Thyroid gland (tissue), 4 donors: ENCODE data around the gene NDST1. TPM values are rescaled to one million over a fixed set of nuclear protein-coding genes. Genes with fewer than 3 reads are reported as not detected.

Experiments used
- DNase-seq, 2 donors: peaks; one replicate each; pipeline ENCODE4 v3.0.0-alpha.2; 2019
- H3K27ac ChIP-seq, 3 donors: fragments of 200-600 bp; sonication (generic); 1 replicate in 2 of 3; 2 replicates in 1 of 3; pipeline ENCODE4 v1.5.1; 2016 to 2019; ENCODE audit warnings: mild to moderate bottlenecking in 1 of 3, moderate library complexity in 1 of 3
- H3K27me3 ChIP-seq: fragments of 200-600 bp; sonication (generic); one replicate; pipeline ENCODE4 v1.5.1; 2019
- H3K36me3 ChIP-seq, 2 donors: fragments of 200-600 bp; sonication (generic); one replicate each; pipeline ENCODE4 v1.5.1; 2016 to 2019
- H3K4me1 ChIP-seq, 2 donors: fragments of 200-600 bp; sonication (generic); one replicate each; pipeline ENCODE4 v1.5.1; 2017 to 2019
- H3K4me3 ChIP-seq, 3 donors: fragments of 200-600 bp; sonication (generic); replicated peaks in 1 of 3; 1 replicate in 2 of 3; 2 replicates in 1 of 3; pipeline ENCODE4 v1.5.1; 2016; ENCODE audit warnings: mild to moderate bottlenecking in 1 of 3
- H3K9me3 ChIP-seq: fragments of 200-600 bp; sonication (generic); one replicate; pipeline ENCODE4 v1.5.1; 2017
- POLR2A ChIP-seq, 2 donors: fragments of 450-650 bp; IDR thresholded peaks; one replicate each; pipeline ENCODE4 v1.6.1; 2017; ENCODE audit warnings: antibody characterized with exemption in 2 of 2, mild to moderate bottlenecking in 2 of 2, moderate library complexity in 1 of 2
- WGBS, 2 donors: methylation state at CpG; one replicate each; pipeline ENCODE4 v1.1.5; 2017; 5-methylcytosine and 5-hydroxymethylcytosine counted together
- intact Hi-C: fragments of 100-400 bp; cut with DNase I; formaldehyde crosslinking; loops from one replicate; pipeline ENCODE4 v1.15.1; 2023
- total RNA-seq, 4 donors: library from RNA; depleted of rRNA; stranded (reverse); fragments of >200 nt; gene quantifications; one replicate each; pipeline ENCODE4 v1.2.3, GENCODE V29; 2016
- TF ChIP-seq, protein P1 (sequence below), 6 experiments: fragments of 200-600 bp in 3 of 6; fragments of 450-650 bp in 3 of 6; sonication (generic) in 3 of 6; IDR thresholded peaks; one replicate each; pipeline ENCODE4 v1.5.1; 2016 to 2019; ENCODE audit warnings: antibody characterized with exemption in 6 of 6, mild to moderate bottlenecking in 2 of 6, inconsistent platforms in 1 of 6, moderate library complexity in 1 of 6

NDST1 gene
- total RNA-seq, 4 donors from 2014 or later = 84.9 to 171 (median 113) TPM

DNA sequence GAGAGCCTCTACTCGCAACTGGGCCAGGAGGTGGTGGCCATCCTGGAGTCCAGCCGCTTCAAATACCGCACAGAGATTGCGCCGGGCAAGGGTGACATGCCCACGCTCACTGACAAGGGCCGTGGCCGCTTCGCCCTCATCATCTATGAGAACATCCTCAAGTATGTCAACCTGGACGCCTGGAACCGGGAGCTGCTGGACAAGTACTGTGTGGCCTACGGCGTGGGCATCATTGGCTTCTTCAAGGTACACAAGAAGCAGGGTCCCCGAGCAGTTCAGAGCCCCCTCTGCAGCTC is 13.5 kb downstream of the NDST1 start:
- no peaks in the 10 kb centered on the region for H3K27me3 ChIP-seq
- H3K4me1 ChIP-seq = peaks cover 38 to 61% of the 10 kb centered on the region in 2 donors
- intact Hi-C loops = no loop called here
- TF ChIP-seq POLR2A (IDR thresholded peaks at IDR 0.05) = no peak
- TF ChIP-seq, protein P1, sequence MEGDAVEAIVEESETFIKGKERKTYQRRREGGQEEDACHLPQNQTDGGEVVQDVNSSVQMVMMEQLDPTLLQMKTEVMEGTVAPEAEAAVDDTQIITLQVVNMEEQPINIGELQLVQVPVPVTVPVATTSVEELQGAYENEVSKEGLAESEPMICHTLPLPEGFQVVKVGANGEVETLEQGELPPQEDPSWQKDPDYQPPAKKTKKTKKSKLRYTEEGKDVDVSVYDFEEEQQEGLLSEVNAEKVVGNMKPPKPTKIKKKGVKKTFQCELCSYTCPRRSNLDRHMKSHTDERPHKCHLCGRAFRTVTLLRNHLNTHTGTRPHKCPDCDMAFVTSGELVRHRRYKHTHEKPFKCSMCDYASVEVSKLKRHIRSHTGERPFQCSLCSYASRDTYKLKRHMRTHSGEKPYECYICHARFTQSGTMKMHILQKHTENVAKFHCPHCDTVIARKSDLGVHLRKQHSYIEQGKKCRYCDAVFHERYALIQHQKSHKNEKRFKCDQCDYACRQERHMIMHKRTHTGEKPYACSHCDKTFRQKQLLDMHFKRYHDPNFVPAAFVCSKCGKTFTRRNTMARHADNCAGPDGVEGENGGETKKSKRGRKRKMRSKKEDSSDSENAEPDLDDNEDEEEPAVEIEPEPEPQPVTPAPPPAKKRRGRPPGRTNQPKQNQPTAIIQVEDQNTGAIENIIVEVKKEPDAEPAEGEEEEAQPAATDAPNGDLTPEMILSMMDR (IDR thresholded peaks at IDR 0.05) = no peak
- WGBS, 2 donors = 92 to 98% methylated on average over 7 to 14 of the region's 14 CpGs
- no peaks in the 10 kb centered on the region for H3K9me3 ChIP-seq
- no peak for DNase-seq
- H3K27ac ChIP-seq = peak overlapping the region in 1 of 3 donors; percentile 25
- peaks cover 11 to 12% of the 10 kb centered on the region in 2 donors for H3K36me3 ChIP-seq
- H3K4me3 ChIP-seq = no peak overlapping the region

DNA sequence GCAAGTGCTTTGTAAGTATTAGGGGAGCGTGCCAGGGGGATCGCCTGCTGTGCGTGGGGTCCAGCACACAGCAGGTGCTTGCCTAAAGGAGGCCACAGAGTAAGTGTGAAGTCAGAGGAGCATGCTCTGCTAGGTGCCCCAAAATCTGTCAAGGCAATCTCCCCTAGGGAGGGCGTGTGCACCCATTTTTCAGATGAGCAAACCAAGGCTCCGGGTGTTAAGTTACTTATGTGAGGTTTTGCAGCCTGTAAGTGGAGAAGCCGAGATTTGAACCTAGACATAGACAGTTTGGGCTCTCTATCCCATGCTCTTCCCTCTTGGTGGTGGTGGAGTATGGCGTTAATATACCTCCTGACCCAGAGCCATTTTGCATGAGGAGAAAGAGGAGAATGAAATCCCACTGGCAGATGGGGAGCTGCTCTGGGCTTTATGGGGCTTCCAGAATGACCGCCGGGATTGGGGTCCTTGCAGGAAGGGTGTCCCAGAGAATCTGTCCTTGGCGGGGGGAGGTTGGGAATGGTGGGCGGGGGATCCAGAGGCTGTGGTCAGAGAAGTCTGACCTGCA is 14.1 kb downstream of the NDST1 start:
- H3K27ac ChIP-seq = peak overlapping the region in 1 of 3 donors; percentile 25
- no peak for DNase-seq
- intact Hi-C loops = no loop called here

DNA sequence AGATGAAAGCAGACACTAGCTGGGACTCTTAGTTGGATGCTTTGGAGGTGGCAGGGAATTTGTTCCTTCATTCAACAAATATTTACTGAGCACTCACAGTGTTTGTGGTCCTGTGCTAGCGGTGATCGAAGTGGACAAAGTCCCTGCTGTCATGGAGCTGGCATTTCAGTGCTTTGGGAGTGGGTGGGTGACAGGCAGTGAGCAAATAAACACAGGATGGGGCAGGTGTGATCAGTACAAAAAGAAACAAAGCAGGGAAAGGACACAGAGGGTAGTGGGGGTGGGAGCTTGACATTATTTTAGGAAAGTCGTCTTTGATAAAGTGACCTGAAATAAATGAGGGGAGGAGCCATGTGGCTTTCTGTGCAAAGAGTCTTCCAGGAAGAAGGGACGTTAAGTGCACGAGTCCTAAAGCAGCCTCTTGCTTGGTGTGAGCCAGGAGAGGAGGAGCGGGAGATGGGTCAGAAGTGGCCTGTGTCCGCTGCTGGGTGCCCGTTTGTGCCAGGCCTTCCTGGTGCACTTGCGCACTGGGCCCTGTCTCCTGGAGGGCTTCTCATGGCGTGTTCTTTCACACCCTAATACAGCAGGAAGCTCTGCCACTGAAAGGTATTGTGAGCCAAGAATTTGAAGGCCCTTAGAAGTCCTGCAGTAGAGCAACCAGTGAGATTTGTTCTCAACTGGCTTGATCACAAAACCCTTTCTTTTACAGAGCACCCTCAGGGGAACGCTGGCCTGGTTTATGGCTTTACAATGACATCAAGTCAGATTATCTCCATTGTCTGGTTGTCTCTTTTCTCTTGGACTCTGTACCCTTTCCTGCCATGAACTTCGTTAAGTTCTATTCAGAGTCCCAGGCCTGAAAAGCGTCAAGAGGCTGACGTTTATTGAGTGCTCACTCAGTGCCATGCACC is 14.8 kb downstream of the NDST1 start:
- peaks cover 12% of the 10 kb centered on the region in 2 donors for H3K36me3 ChIP-seq
- peak overlapping the region in 2 of 3 donors; percentile 25 to 27 for H3K27ac ChIP-seq
- no peaks in the 10 kb centered on the region for H3K9me3 ChIP-seq
- intact Hi-C loops = no loop called here
- no peak overlapping the region for H3K4me3 ChIP-seq
- no peak for TF ChIP-seq POLR2A (IDR thresholded peaks at IDR 0.05)
- TF ChIP-seq, protein P1 (IDR thresholded peaks at IDR 0.05) = no peak
- no peaks in the 10 kb centered on the region for H3K27me3 ChIP-seq
- 64 to 68% methylated on average over 14 of the region's 14 CpGs for WGBS, 2 donors
- peaks cover 34 to 55% of the 10 kb centered on the region in 2 donors for H3K4me1 ChIP-seq
- no peak for DNase-seq

More for the DNA sequence above, 14.1 kb downstream of the NDST1 start:
- 87 to 94% methylated on average over 11 of the region's 11 CpGs for WGBS, 2 donors
- no peaks in the 10 kb centered on the region for H3K27me3 ChIP-seq
- H3K9me3 ChIP-seq = no peaks in the 10 kb centered on the region
- TF ChIP-seq, protein P1 (IDR thresholded peaks at IDR 0.05) = no peak
- no peak for TF ChIP-seq POLR2A (IDR thresholded peaks at IDR 0.05)
- peaks cover 40 to 61% of the 10 kb centered on the region in 2 donors for H3K4me1 ChIP-seq
- H3K36me3 ChIP-seq = peaks cover 11 to 12% of the 10 kb centered on the region in 2 donors
- no peak overlapping the region for H3K4me3 ChIP-seq

DNA sequence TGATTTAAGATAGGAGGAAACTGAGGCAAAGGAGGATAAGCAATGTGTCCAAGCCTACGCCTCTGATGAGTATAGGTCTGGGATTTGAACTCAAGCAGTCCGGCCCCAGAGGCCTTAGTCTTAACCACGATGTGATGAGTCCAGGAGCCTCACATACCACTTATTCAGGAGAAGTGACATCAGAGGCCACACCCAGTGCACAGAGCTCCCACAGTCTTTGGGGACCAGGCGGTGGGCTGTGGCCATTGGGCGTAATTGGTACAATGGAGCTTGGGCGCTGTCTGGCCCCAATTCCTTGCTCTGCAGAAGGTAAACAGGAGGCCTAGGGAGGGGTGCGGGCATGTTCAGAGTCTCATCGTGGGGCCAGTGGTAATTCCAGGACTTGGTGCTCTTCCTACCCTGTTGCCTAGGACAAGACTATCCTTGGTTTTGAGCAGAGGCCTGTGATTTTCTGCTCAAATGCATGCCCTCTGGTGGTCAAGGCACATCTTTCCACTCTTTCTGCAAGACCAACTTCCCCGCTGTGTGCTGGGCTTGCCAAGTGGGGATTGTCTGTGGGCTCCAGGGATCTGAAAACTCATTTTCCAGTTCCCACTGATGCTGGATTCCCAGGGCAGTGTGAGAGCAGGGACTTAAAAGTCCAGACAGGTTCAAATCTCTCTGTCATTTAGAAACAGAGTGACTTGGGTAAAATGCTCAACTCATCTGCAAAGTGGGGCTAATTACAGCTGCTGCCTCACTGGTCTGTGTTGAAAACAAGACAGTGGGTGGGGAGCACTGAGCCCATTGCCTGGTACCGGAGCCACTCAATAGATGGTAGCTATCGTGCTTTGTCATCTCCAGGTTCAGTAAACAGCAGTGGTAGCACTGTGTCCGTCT is 15.8 kb downstream of the NDST1 start:
- peaks cover 20% of the 10 kb centered on the region in 2 donors for H3K36me3 ChIP-seq
- intact Hi-C loops = no loop called here
- TF ChIP-seq, protein P1 (IDR thresholded peaks at IDR 0.05) = peak; percentile 16 to 67 (median 50)
- no peak for TF ChIP-seq POLR2A (IDR thresholded peaks at IDR 0.05)
- no peaks in the 10 kb centered on the region for H3K9me3 ChIP-seq
- peak; percentile 53 to 54 for DNase-seq
- 76 to 80% methylated on average over 11 to 12 of the region's 12 CpGs for WGBS, 2 donors
- peak overlapping the region in 2 of 3 donors; percentile 25 to 27 for H3K27ac ChIP-seq
- no peaks in the 10 kb centered on the region for H3K27me3 ChIP-seq
- no peak overlapping the region for H3K4me3 ChIP-seq
- peaks cover 27 to 45% of the 10 kb centered on the region in 2 donors for H3K4me1 ChIP-seq
